ENCODE data around the gene ZBTB17.

Gene ZBTB17

DNA sequence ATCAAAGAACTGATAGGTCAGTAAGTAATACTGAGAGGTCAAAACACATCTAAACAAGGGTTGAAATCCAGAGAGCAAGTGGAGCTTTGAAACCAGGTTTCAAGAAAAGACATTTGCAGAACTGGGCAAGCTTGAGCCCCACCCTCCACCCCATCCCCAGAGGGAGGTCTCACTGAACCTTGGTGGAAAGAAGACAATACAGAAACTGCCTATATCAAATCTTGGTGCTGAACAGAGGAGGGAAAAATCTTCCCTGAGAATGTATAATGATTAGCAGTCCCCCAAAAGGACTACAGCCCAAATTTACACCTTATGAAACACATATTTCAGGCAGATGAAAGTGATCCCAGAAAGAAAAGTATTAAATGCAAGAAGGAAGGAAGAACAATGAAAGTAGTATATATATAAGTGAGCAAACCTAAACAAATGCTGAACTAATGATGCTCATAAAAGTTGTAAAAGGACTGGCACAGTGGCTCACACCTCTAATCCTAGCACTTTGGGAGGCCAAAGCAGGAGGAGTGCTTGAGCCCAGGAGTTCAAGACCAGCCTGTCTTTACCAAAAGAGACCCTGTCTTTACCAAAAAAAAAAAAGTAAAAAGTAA lies 12.4 kb downstream of the ZBTB17 start:
- Histone ChIP-seq H3K4me2 (peak overlapping the region; percentile 73 to 88 (median 84)), H3K36me3 (peaks cover 7 to 38% (median 31%) of the 10 kb centered on the region in 11 experiments; a peak in 21 of 22 replicates), H4K20me1 (peaks cover 0 to 30% (median 20%) of the 10 kb centered on the region in 11 experiments; a peak in 13 of 22 replicates), H3K4me3 (peak overlapping the region in 3 of 10 experiments; percentile 8 to 21 (median 18); a peak in 2 of 20 replicates), H3K4me1 (peaks cover 94 to 100% (median 99%) of the 10 kb centered on the region in 10 experiments), H3K9ac (peak overlapping the region; percentile 65 to 88 (median 84); a peak in 21 of 22 replicates), H3K27me3 (no peaks in the 10 kb centered on the region), H3K27ac (peak overlapping the region; percentile 79 to 98 (median 93)), H3K9me3 (replicated peaks in 1 of 11) (peaks cover 0 to 2% (median 0%) of the 10 kb centered on the region in 11 experiments; a peak in 4 of 22 replicates)
- no peak for TF ChIP-seq Cebpa-rat (IDR thresholded peaks at IDR 0.05)

DNA sequence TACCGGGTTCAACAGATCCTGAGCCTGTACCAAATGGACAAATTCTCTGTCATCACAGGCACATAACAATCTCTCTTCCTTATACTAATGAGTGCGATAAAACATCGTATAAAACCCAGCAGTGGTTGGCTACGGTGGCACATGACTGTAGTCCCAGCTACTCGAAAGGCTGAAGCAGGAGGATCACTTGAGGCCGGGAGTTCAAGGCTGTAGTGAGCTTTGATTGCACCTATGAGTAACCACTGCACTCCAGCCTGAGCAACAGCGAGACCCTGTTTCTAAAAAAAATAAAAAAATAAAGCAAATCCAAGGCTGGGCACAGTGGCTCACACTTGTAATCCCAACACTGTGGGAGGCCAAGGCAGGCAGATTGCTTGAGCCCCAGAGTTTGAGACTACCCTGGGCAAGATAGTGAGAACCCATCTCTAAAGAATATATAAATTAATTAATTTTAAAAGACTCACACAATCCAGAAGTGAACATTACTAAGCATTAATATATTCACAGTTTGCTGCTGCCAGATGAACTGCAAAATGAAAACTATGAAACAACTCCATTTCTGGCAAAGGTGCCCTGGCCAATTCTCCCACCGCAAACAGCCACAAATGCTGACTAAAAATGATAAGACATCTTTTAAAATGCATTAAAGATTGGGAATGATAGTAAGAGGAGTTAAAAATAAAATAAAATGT lies 13.1 kb downstream of the ZBTB17 start:
- peak overlapping the region; percentile 79 to 98 (median 93); a peak in 21 of 22 replicates for H3K27ac ChIP-seq
- peaks cover 6 to 36% (median 25%) of the 10 kb centered on the region in 11 experiments; a peak in 18 of 22 replicates for H3K36me3 ChIP-seq
- no peak for TF ChIP-seq Cebpa-rat (IDR thresholded peaks at IDR 0.05)
- peaks cover 94 to 100% (median 99%) of the 10 kb centered on the region in 10 experiments for H3K4me1 ChIP-seq
- H3K4me2 ChIP-seq = peak overlapping the region; percentile 73 to 88 (median 84)
- peak overlapping the region; percentile 65 to 88 (median 84); a peak in 18 of 22 replicates for H3K9ac ChIP-seq
- no peaks in the 10 kb centered on the region for H3K27me3 ChIP-seq
- no peaks in the 10 kb centered on the region for H3K9me3 ChIP-seq (replicated peaks in 1 of 11)
- peaks cover 0 to 36% (median 26%) of the 10 kb centered on the region in 11 experiments; a peak in 15 of 22 replicates for H4K20me1 ChIP-seq
- H3K4me3 ChIP-seq = no peak overlapping the region

GRCh38 chr1:15962176-15962575 lies 13.7 kb downstream of the ZBTB17 start:
- Histone ChIP-seq H3K9ac (peak overlapping the region; percentile 16 to 88 (median 84); a peak in 18 of 22 replicates), H3K4me1 (peaks cover 94 to 100% (median 99%) of the 10 kb centered on the region in 10 experiments), H3K36me3 (peaks cover 9 to 36% (median 22%) of the 10 kb centered on the region in 11 experiments; a peak in 18 of 22 replicates), H3K9me3 (replicated peaks in 1 of 11) (no peaks in the 10 kb centered on the region), H3K4me3 (no peak overlapping the region), H3K27me3 (no peaks in the 10 kb centered on the region), H3K4me2 (peak overlapping the region; percentile 73 to 88 (median 84)), H4K20me1 (peaks cover 0 to 43% (median 33%) of the 10 kb centered on the region in 11 experiments; a peak in 16 of 22 replicates), H3K27ac (peak overlapping the region; percentile 79 to 98 (median 93); a peak in 21 of 22 replicates)
- TF ChIP-seq Cebpa-rat (IDR thresholded peaks at IDR 0.05) = no peak

DNA sequence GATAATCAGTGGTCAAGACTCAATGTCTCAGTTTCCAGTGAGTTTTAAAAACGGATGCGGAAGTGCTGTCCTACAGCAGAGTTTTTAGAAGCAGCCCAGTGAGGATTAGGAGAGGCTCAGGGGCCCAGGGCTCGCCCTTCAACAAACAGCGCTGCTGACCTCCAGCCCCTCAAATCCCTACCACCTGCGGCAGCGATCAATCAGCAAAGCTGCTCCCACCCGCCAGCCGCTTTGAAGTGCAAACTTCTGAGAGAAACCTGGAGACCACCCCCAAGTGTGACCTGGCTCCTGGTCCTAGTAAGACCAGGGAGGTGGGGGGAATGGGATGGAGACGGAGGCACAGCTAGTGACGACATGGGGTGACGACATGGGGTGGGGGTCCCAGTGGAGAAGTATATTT lies 14.4 kb downstream of the ZBTB17 start:
- peaks cover 0 to 49% (median 38%) of the 10 kb centered on the region in 11 experiments; a peak in 16 of 22 replicates for H4K20me1 ChIP-seq
- no peak for TF ChIP-seq Cebpa-rat (IDR thresholded peaks at IDR 0.05)
- peak overlapping the region; percentile 73 to 88 (median 84); a peak in 21 of 22 replicates for H3K4me2 ChIP-seq
- H3K27me3 ChIP-seq = no peaks in the 10 kb centered on the region
- H3K27ac ChIP-seq = peak overlapping the region; percentile 8 to 98 (median 93); a peak in 14 of 22 replicates
- H3K4me1 ChIP-seq = peaks cover 94 to 100% (median 99%) of the 10 kb centered on the region in 10 experiments
- H3K36me3 ChIP-seq = peaks cover 8 to 35% (median 21%) of the 10 kb centered on the region in 11 experiments; a peak in 18 of 22 replicates
- H3K9ac ChIP-seq = peak overlapping the region in 7 of 11 experiments; percentile 0 to 86 (median 84); a peak in 7 of 22 replicates
- no peaks in the 10 kb centered on the region for H3K9me3 ChIP-seq (replicated peaks in 1 of 11)
- no peak overlapping the region for H3K4me3 ChIP-seq

DNA sequence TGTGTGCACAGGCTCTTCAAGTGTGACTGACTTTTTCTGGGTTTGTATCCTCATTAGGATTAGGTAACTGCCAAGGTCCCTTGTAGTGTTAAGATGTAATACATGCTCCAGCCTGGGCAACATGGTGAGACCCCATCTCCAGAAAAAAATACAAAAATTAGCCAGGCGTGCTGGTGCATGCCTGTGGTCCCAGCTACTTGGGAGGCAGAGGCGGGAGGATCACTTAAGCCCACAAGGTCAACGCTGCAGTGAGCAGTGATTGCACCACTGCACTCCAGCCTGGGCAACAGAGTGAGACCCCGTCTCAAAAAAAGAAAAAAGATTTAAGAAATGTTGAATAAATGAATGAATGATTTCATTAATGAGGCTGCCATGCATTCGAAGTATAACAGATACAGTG lies 15.1 kb downstream of the ZBTB17 start:
- Histone ChIP-seq H3K4me2 (peak overlapping the region; percentile 41 to 88 (median 74)), H3K36me3 (peaks cover 8 to 38% (median 24%) of the 10 kb centered on the region in 11 experiments; a peak in 18 of 22 replicates), H3K9ac (peak overlapping the region in 3 of 11 experiments; percentile 21 to 47 (median 35); a peak in 1 of 22 replicates), H4K20me1 (peaks cover 0 to 56% (median 45%) of the 10 kb centered on the region in 11 experiments; a peak in 17 of 22 replicates), H3K4me1 (peaks cover 97 to 100% (median 99%) of the 10 kb centered on the region in 10 experiments), H3K4me3 (no peak overlapping the region), H3K27me3 (no peaks in the 10 kb centered on the region), H3K9me3 (replicated peaks in 1 of 11) (no peaks in the 10 kb centered on the region), H3K27ac (peak overlapping the region in 5 of 11 experiments; percentile 13 to 95 (median 41); a peak in 4 of 22 replicates)
- no peak for TF ChIP-seq Cebpa-rat (IDR thresholded peaks at IDR 0.05)

GRCh38 chr1:15959827-15960446 lies 16.0 kb downstream of the ZBTB17 start:
- H3K4me2 ChIP-seq = peak overlapping the region; percentile 41 to 88 (median 74)
- H3K36me3 ChIP-seq = peaks cover 8 to 45% (median 26%) of the 10 kb centered on the region in 11 experiments; a peak in 20 of 22 replicates
- peak overlapping the region in 7 of 11 experiments; percentile 2 to 95 (median 33); a peak in 10 of 22 replicates for H3K27ac ChIP-seq
- peaks cover 0 to 64% (median 52%) of the 10 kb centered on the region in 11 experiments; a peak in 17 of 22 replicates for H4K20me1 ChIP-seq
- TF ChIP-seq Cebpa-rat (IDR thresholded peaks at IDR 0.05) = no peak
- peaks cover 91 to 100% (median 95%) of the 10 kb centered on the region in 10 experiments for H3K4me1 ChIP-seq
- no peaks in the 10 kb centered on the region for H3K27me3 ChIP-seq
- no peaks in the 10 kb centered on the region for H3K9me3 ChIP-seq (replicated peaks in 1 of 11)
- H3K9ac ChIP-seq = peak overlapping the region in 6 of 11 experiments; percentile 2 to 47 (median 28); a peak in 6 of 22 replicates
- H3K4me3 ChIP-seq = no peak overlapping the region

DNA sequence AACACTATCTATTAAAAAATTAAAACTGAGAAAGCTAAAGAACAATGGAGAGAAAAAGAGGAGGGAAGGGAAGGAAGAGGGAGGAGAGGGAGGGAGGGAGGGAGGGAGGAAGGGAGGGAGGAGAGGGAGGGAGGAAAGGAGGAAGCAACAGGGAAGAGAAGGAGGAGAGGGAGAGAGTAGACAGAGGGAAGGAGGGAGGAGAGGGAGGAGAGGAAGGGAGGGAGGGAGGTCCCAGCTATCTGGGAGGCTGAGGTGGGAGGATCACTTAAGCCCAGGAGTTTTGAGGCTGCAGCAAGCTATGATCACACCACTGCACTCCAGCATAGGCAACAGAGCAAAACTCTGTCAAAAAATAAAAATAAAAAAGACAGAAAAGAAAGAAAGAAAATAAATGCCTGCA lies 16.5 kb downstream of the ZBTB17 start:
- H3K4me1 ChIP-seq = peaks cover 90 to 100% (median 95%) of the 10 kb centered on the region in 10 experiments
- H3K36me3 ChIP-seq = peaks cover 8 to 50% (median 31%) of the 10 kb centered on the region in 11 experiments; a peak in 21 of 22 replicates
- H3K9me3 ChIP-seq (replicated peaks in 1 of 11) = no peaks in the 10 kb centered on the region
- peak overlapping the region in 7 of 11 experiments; percentile 2 to 95 (median 64); a peak in 10 of 22 replicates for H3K27ac ChIP-seq
- H3K4me2 ChIP-seq = peak overlapping the region; percentile 62 to 88 (median 81); a peak in 20 of 22 replicates
- TF ChIP-seq Cebpa-rat (IDR thresholded peaks at IDR 0.05) = no peak
- no peaks in the 10 kb centered on the region for H3K27me3 ChIP-seq
- H4K20me1 ChIP-seq = peaks cover 0 to 69% (median 54%) of the 10 kb centered on the region in 11 experiments; a peak in 17 of 22 replicates
- peak overlapping the region in 5 of 11 experiments; percentile 5 to 47 (median 34); a peak in 4 of 22 replicates for H3K9ac ChIP-seq
- H3K4me3 ChIP-seq = no peak overlapping the region

DNA sequence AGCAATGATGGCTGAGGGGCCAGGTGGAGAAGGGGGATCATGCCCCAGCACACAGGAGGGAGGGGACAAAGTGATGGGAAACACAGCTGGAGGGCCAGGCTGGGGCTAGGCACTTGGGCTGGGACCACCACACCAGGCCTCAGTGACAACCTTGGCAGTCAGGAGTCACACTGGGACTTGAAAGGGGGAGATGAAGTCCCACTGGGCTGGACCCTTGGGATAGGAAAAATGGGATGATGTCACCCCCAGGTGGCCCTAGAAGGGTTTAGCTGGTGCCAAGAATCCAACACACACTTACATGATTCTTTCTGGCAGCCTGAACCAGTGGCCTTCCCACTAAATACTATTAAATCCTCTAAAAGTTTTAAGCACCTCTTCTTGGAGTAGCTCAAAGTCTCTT lies 17.1 kb downstream of the ZBTB17 start:
- Histone ChIP-seq H3K4me3 (no peak overlapping the region; a peak in 1 of 20 replicates), H3K4me1 (peaks cover 90 to 100% (median 95%) of the 10 kb centered on the region in 10 experiments), H3K9me3 (replicated peaks in 1 of 11) (no peaks in the 10 kb centered on the region), H3K36me3 (peaks cover 8 to 57% (median 35%) of the 10 kb centered on the region in 11 experiments; a peak in 21 of 22 replicates), H4K20me1 (peaks cover 0 to 76% (median 60%) of the 10 kb centered on the region in 11 experiments; a peak in 18 of 22 replicates), H3K27ac (peak overlapping the region; percentile 32 to 68 (median 47)), H3K4me2 (peak overlapping the region; percentile 56 to 88 (median 76)), H3K27me3 (no peaks in the 10 kb centered on the region), H3K9ac (peak overlapping the region in 8 of 11 experiments; percentile 1 to 63 (median 32); a peak in 11 of 22 replicates)
- no peak for TF ChIP-seq Cebpa-rat (IDR thresholded peaks at IDR 0.05)

Measured in BLaER1 treated with 17β-estradiol and CSF1 and Interleukin-3, amounts not matched to agents 10 nM and 100 nM (cell line).